ENCODE results near the gene PPM1M.

Gene PPM1M

GRCh38 chr3:52295671-52296208 lies 50.2 kb downstream of the PPM1M start:
- DNase-seq (ENCODE audit: low spot score) = no peak

DNA sequence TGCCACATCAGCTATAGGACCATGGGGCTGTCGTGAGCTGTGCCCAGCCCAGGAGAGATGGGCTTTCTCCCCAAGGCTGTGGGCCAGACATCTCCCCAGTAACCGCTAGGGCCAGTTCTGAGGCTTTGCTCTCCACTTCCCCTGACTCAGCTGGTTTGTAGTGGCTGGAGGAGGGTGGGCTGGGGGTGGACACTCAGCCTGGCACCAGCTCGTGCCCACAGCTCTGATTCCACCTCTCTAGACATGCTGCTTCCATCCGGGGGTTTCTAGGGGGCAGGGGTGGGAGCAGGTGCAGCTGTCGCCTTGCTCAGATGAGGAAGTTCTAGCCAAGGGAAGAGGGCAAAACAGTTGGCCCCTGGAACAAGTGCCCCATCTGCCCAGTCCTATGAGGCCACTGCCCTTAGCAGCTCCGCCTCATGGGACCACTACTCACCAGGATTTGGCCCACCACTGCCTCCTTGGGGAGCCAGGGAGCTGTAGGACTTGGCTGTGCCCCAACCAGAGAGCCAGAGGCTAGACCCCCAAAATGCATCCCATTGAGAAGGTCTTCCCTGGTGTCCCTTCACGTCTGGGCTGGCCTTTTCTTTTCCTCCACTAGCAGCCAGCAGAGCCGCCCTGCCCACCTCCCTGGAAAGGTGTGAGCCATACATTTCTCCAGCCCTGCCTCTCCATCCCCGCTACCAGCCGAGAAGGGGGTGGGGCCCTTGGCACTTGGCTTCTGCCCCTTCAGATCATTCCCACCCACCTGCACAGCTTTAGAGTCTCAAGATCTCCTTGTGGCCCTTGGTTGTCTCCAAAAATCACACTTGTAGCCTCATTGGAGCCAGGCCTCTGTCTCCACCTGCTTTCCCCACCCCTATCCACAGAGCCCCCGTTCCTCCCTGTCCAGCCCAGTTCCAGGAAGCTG lies 51.9 kb downstream of the PPM1M start:
- no peak for DNase-seq (ENCODE audit: low spot score)

- DNase-seq (ENCODE audit: low spot score) = no peak
Observed at GRCh38 chr3:52298149-52299098, 52.9 kb downstream of the PPM1M start.

GRCh38 chr3:52299247-52299878 lies 53.8 kb downstream of the PPM1M start:
- DNase-seq (ENCODE audit: low spot score) = no peak
